H9 (cell line): ENCODE measurements around the gene MCF2L. TPM values are rescaled to one million over a fixed set of nuclear protein-coding genes. Genes with fewer than 3 reads are reported as not detected.
A peak's percentile ranks its signal among the peaks of the same experiment; 100 is the strongest.

ENCODE experiments used
- DNase-seq: peaks from one replicate; pipeline ENCODE4 v3.0.0-alpha.2; 2017
- H2AFZ ChIP-seq: one replicate; pipeline ENCODE4 v1.6.1; 2013; ENCODE audit warnings: mild to moderate bottlenecking, low read length, control low read depth, moderate library complexity
- H2AK5ac ChIP-seq: 2 replicates; pipeline ENCODE4 v1.6.1; 2013; ENCODE audit warnings: low read length, control low read depth, mixed read lengths; ENCODE audit not compliant: insufficient read length
- H2BK120ac ChIP-seq: one replicate; pipeline ENCODE4 v1.6.1; 2013; ENCODE audit warnings: low read depth, mild to moderate bottlenecking, low read length, control low read depth, inconsistent platforms; ENCODE audit not compliant: poor library complexity, severe bottlenecking
- H2BK12ac ChIP-seq: 2 replicates; pipeline ENCODE4 v1.6.1; 2013; ENCODE audit warnings: low read length, control low read depth, mixed read lengths, low read depth; ENCODE audit not compliant: insufficient read length
- H2BK15ac ChIP-seq: 2 replicates; pipeline ENCODE4 v1.6.1; 2013; ENCODE audit warnings: low read depth, low read length, control low read depth
- H2BK20ac ChIP-seq: one replicate; pipeline ENCODE4 v1.6.1; 2013; ENCODE audit warnings: low read depth, mild to moderate bottlenecking, low read length, control low read depth, inconsistent platforms; ENCODE audit not compliant: poor library complexity, severe bottlenecking
- H2BK5ac ChIP-seq: 2 replicates; pipeline ENCODE4 v1.6.1; 2013; ENCODE audit warnings: low read length, control low read depth, mixed read lengths; ENCODE audit not compliant: insufficient read length
- H3K14ac ChIP-seq: 2 replicates; pipeline ENCODE4 v1.6.1; 2013; ENCODE audit warnings: low read length, control low read depth; ENCODE audit not compliant: insufficient read depth
- H3K18ac ChIP-seq: 2 replicates; pipeline ENCODE4 v1.6.1; 2013; ENCODE audit warnings: low read depth, mild to moderate bottlenecking, mixed read lengths, low read length, control low read depth; ENCODE audit not compliant: insufficient read length
- H3K23ac ChIP-seq: 2 replicates; pipeline ENCODE4 v1.6.1; 2013; ENCODE audit warnings: low read length, control low read depth, mixed read lengths, low read depth; ENCODE audit not compliant: insufficient read length
- H3K23me2 ChIP-seq: 2 replicates; pipeline ENCODE4 v1.6.1; 2013; ENCODE audit warnings: low read depth, mild to moderate bottlenecking, mixed read lengths, low read length, control low read depth; ENCODE audit not compliant: insufficient read length, poor library complexity, severe bottlenecking
- H3K27ac ChIP-seq: 2 replicates; pipeline ENCODE4 v1.5.1; 2013; ENCODE audit warnings: low read length, control low read depth, mixed read lengths, low read depth; ENCODE audit not compliant: insufficient read length
- H3K27me3 ChIP-seq: 2 replicates; pipeline ENCODE4 v1.6.1; 2013; ENCODE audit warnings: low read length, control low read depth, inconsistent platforms; ENCODE audit not compliant: insufficient read depth
- H3K4ac ChIP-seq: 2 replicates; pipeline ENCODE4 v1.6.1; 2013; ENCODE audit warnings: low read depth, mild to moderate bottlenecking, control low read depth, inconsistent platforms, low read length, moderate library complexity
- H3K4me1 ChIP-seq: 2 replicates; pipeline ENCODE4 v1.6.1; 2013; ENCODE audit warnings: low read length, control low read depth, inconsistent platforms; ENCODE audit not compliant: insufficient read depth
- H3K4me2 ChIP-seq: 2 replicates; pipeline ENCODE4 v1.6.1; 2013; ENCODE audit warnings: low read length, control low read depth, mixed read lengths; ENCODE audit not compliant: insufficient read length, insufficient read depth
- H3K56ac ChIP-seq: 2 replicates; pipeline ENCODE4 v1.6.1; 2013; ENCODE audit warnings: low read depth, mild to moderate bottlenecking, mixed read lengths, low read length, control low read depth; ENCODE audit not compliant: insufficient read length
- H3K79me1 ChIP-seq: 2 replicates; pipeline ENCODE4 v1.6.1; 2013; ENCODE audit warnings: low read depth, mild to moderate bottlenecking, moderate library complexity, low read length, control low read depth, inconsistent platforms; ENCODE audit not compliant: insufficient read depth, poor library complexity, severe bottlenecking
- H3K79me2 ChIP-seq: 2 replicates; pipeline ENCODE4 v1.6.1; 2013; ENCODE audit warnings: low read length, control low read depth, inconsistent platforms; ENCODE audit not compliant: insufficient read depth
- H3K9ac ChIP-seq: 2 replicates; pipeline ENCODE4 v1.6.1; 2013; ENCODE audit warnings: low read length, control low read depth, mixed read lengths; ENCODE audit not compliant: insufficient read length; ENCODE audit errors: extremely low read depth
- H3K9me3 ChIP-seq: one replicate; pipeline ENCODE4 v1.6.1; 2013; ENCODE audit warnings: low read depth, low read length, inconsistent platforms; ENCODE audit not compliant: control insufficient read depth
- H3T11ph ChIP-seq: one replicate; pipeline ENCODE4 v1.6.1; 2013; ENCODE audit warnings: mild to moderate bottlenecking, low read length, control low read depth, inconsistent platforms
- H4K20me1 ChIP-seq: one replicate; pipeline ENCODE4 v1.6.1; 2013; ENCODE audit not compliant: control insufficient read depth, insufficient read length, insufficient read depth
- H4K5ac ChIP-seq: 2 replicates; pipeline ENCODE4 v1.6.1; 2013; ENCODE audit warnings: low read depth, mild to moderate bottlenecking, mixed read lengths, low read length, control low read depth; ENCODE audit not compliant: insufficient read length
- H4K8ac ChIP-seq: replicated peaks from 2 replicates; pipeline ENCODE4 v1.6.1; 2013; ENCODE audit warnings: low read length, control low read depth, mixed read lengths, low read depth; ENCODE audit not compliant: insufficient read length
- H4K91ac ChIP-seq: 2 replicates; pipeline ENCODE4 v1.6.1; 2013; ENCODE audit warnings: low read depth, mild to moderate bottlenecking, moderate library complexity, mixed read lengths, low read length, control low read depth; ENCODE audit not compliant: insufficient read length
- H3K27ac Mint-ChIP-seq, 3 experiments: 2 replicates in 2 of 3; 3 replicates in 1 of 3; pipeline ENCODE4 v1.8.0; 2020 to 2021; ENCODE audit warnings: mixed read lengths in 3 of 3, mild to moderate bottlenecking in 1 of 3, moderate library complexity in 1 of 3
- H3K27me3 Mint-ChIP-seq: 2 replicates; pipeline ENCODE4 v1.8.0; 2021; ENCODE audit warnings: low read depth, mild to moderate bottlenecking, moderate library complexity, mixed read lengths
- H3K36me3 Mint-ChIP-seq, 3 experiments: 2 replicates in 2 of 3; 3 replicates in 1 of 3; pipeline ENCODE4 v1.8.0; 2020 to 2021; ENCODE audit warnings: low read depth in 3 of 3, mixed read lengths in 3 of 3; ENCODE audit not compliant: insufficient read depth in 1 of 3
- H3K4me1 Mint-ChIP-seq, 2 experiments: 2 replicates each; pipeline ENCODE4 v1.8.0; 2020; ENCODE audit warnings: mixed read lengths in 2 of 2
- H3K4me3 Mint-ChIP-seq, 2 experiments: 2 replicates in 1 of 2; 3 replicates in 1 of 2; pipeline ENCODE4 v1.8.0; 2020 to 2021; ENCODE audit warnings: mild to moderate bottlenecking in 2 of 2, mixed read lengths in 2 of 2, moderate library complexity in 1 of 2
- H3K9me3 Mint-ChIP-seq, 2 experiments: 2 replicates in 1 of 2; 3 replicates in 1 of 2; pipeline ENCODE4 v1.8.0; 2020; ENCODE audit warnings: mild to moderate bottlenecking in 2 of 2, mixed read lengths in 2 of 2, moderate library complexity in 1 of 2
- CTCF ChIP-seq: fragments of 200-600 bp; sonication (generic); conservative IDR thresholded peaks from 3 replicates; pipeline ENCODE4 v1.8.0; 2021; ENCODE audit warnings: antibody characterized with exemption, mild to moderate bottlenecking
- WGBS: extraction: QIAGEN DNeasy Blood & Tissue Kit; methylation state at CpG from one replicate; pipeline ENCODE4 v1.1.7; 2013; ENCODE audit warnings: missing lambda C conversion rate, low lambda C conversion rate, mixed read lengths; ENCODE audit not compliant: insufficient read length; ENCODE audit errors: extremely low coverage; 5-methylcytosine and 5-hydroxymethylcytosine counted together
- total RNA-seq: library from RNA; stranded (reverse); gene quantifications from 2 replicates; pipeline ENCODE4 v1.2.1, GENCODE V29; 2021

Gene MCF2L
- total RNA-seq, 1 experiment from 2014 or later = 18.5 TPM

- H4K8ac ChIP-seq = no peak overlapping the region
- H3K23ac ChIP-seq = no peak overlapping the region
- Mint-ChIP-seq H3K4me3 (no peak overlapping the region), H3K4me1 (peaks cover 0 to 14% of the 10 kb centered on the region in 2 experiments; a peak in 1 of 4 replicates), H3K27ac (no peak overlapping the region), H3K27me3 (no peaks in the 10 kb centered on the region; the same call in none of the 2 replicates), H3K9me3 (peaks cover 3 to 4% of the 10 kb centered on the region in 2 experiments; a peak in 3 of 5 replicates), H3K36me3 (peaks cover 0 to 10% (median 6%) of the 10 kb centered on the region in 3 experiments)
- H3K56ac ChIP-seq = no peak overlapping the region
- H3K18ac ChIP-seq = no peak overlapping the region
- H3K79me2 ChIP-seq = no peaks in the 10 kb centered on the region; the same call in 1 of the 2 replicates
- no peak overlapping the region for H4K5ac ChIP-seq
- no peak overlapping the region for H2AFZ ChIP-seq
- no peak overlapping the region for H3T11ph ChIP-seq
- H3K79me1 ChIP-seq = no peaks in the 10 kb centered on the region
- no peak overlapping the region for H3K4me2 ChIP-seq
- WGBS = no CpG with 5 or more reads among the region's 51 CpGs
- H3K27ac ChIP-seq = no peak overlapping the region
- no peak overlapping the region for H2BK20ac ChIP-seq
- TF ChIP-seq CTCF = no peak
- H2AK5ac ChIP-seq = no peak overlapping the region
- no peak overlapping the region for H2BK5ac ChIP-seq
- H3K27me3 ChIP-seq = no peaks in the 10 kb centered on the region
- no peaks in the 10 kb centered on the region for H3K23me2 ChIP-seq
- H2BK12ac ChIP-seq = no peak overlapping the region
- no peak overlapping the region for H2BK120ac ChIP-seq
- H2BK15ac ChIP-seq = no peak overlapping the region
- H3K14ac ChIP-seq = no peak overlapping the region; the same call in 1 of the 2 replicates
- H3K4me1 ChIP-seq = no peaks in the 10 kb centered on the region
- no peak overlapping the region for H3K9ac ChIP-seq
- H4K20me1 ChIP-seq = no peaks in the 10 kb centered on the region
- DNase-seq = peak; percentile 57
- H3K9me3 ChIP-seq = no peaks in the 10 kb centered on the region
- no peak overlapping the region for H4K91ac ChIP-seq
- no peak overlapping the region for H3K4ac ChIP-seq
Observed at GRCh38 chr13:113001241-113002140, 32.5 kb downstream of the MCF2L start.
